PC-3 (cell line): ENCODE measurements around the gene TFDP1.

Experiments used
- EZH2 ChIP-seq: fragments of 300-600 bp; sonication (generic); IDR thresholded peaks from one replicate; pipeline ENCODE4 v1.6.1; 2017; ENCODE audit warnings: antibody characterized with exemption, mild to moderate bottlenecking, low read length; ENCODE audit not compliant: unreplicated experiment
- TF ChIP-seq, protein P1 (sequence below): fragments of 300-600 bp; sonication (generic); conservative IDR thresholded peaks from 2 replicates; pipeline ENCODE4 v1.5.1; 2017; ENCODE audit warnings: antibody characterized with exemption, low read depth, mild to moderate bottlenecking, low read length

DNA sequence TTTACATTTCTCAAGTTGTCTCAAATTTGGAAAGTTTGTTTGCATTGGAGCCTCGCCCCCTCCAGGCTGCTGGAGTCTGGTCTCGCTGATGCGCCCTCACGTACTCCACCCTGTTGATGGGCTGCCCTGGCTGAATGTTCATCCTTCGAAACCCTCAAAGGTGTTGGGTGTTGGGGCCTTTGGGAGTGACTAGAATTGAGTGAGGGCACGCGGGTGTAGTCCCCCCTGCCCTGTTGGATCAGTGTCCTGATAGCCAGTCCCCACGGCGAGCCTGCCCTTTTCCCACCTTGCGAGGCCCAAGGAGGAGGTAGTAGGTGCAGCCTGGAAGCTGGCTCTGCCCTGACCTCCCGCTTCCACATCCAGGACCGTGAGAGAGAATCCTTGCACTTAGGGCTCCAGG lies 14.8 kb downstream of the TFDP1 start:
- TF ChIP-seq, protein P1, sequence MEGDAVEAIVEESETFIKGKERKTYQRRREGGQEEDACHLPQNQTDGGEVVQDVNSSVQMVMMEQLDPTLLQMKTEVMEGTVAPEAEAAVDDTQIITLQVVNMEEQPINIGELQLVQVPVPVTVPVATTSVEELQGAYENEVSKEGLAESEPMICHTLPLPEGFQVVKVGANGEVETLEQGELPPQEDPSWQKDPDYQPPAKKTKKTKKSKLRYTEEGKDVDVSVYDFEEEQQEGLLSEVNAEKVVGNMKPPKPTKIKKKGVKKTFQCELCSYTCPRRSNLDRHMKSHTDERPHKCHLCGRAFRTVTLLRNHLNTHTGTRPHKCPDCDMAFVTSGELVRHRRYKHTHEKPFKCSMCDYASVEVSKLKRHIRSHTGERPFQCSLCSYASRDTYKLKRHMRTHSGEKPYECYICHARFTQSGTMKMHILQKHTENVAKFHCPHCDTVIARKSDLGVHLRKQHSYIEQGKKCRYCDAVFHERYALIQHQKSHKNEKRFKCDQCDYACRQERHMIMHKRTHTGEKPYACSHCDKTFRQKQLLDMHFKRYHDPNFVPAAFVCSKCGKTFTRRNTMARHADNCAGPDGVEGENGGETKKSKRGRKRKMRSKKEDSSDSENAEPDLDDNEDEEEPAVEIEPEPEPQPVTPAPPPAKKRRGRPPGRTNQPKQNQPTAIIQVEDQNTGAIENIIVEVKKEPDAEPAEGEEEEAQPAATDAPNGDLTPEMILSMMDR = no peak
- TF ChIP-seq EZH2 = no peak
